Endothelial cell of umbilical vein (primary cell): Measurements from ENCODE around the gene PPP1R1B. TPM values are rescaled to one million over a fixed set of nuclear protein-coding genes. Genes with fewer than 3 reads are reported as not detected.

Experiments used
- BruUV-seq: library from RNA; stranded (reverse); fragments of 400-500 nt; replicated peaks from 2 replicates; lab custom pipeline; 2021; lab: Mats Ljungman, UMichigan
- CTCF ChIA-PET: fragments of 300-600, 350-600 bp; sonication (Branson Sonifier 250); formaldehyde crosslinking; loops from one replicate; lab custom pipeline; 2021; ENCODE audit warnings: antibody characterized with exemption, inconsistent platforms; lab: Charles Lee
- POLR2A ChIA-PET: fragments of 300-600, 350-600 bp; sonication (Branson Sonifier 250); formaldehyde crosslinking; loops from one replicate; lab custom pipeline; 2021; ENCODE audit warnings: antibody characterized with exemption, inconsistent platforms; lab: Charles Lee
- DNase-seq: peaks from one replicate; pipeline ENCODE4 v3.0.0-alpha.2; 2011; ENCODE audit warnings: low read depth, low spot score
- FAIRE-seq: peaks from 2 replicates; lab custom pipeline; 2011; peaks lifted over from hg19 to GRCh38; lab: Jason Lieb, UNC
- H2AFZ ChIP-seq: 2 replicates; pipeline ENCODE4 v1.6.0; 2012; ENCODE audit warnings: low read depth, low read length, control low read depth, inconsistent platforms
- H3K27ac ChIP-seq: 2 replicates; pipeline ENCODE4 v1.5.1; 2011; ENCODE audit warnings: low read depth, mild to moderate bottlenecking, control low read depth, low read length, moderate library complexity; ENCODE audit not compliant: insufficient read depth
- H3K27me3 ChIP-seq, 2 experiments: 2 replicates each; pipeline versions ENCODE4 v1.6.0 to v1.6.1; 2011; ENCODE audit warnings: low read length in 2 of 2, mixed read lengths in 1 of 2; ENCODE audit not compliant: control insufficient read depth in 2 of 2, insufficient read depth in 2 of 2
- H3K36me3 ChIP-seq, 2 experiments: 2 replicates in 1 of 2; 3 replicates in 1 of 2; pipeline ENCODE4 v1.5.1; 2011; ENCODE audit warnings: low read length in 2 of 2, mild to moderate bottlenecking in 1 of 2, moderate library complexity in 1 of 2; ENCODE audit not compliant: control insufficient read depth in 2 of 2, insufficient read depth in 2 of 2; ENCODE audit errors: extremely low read depth in 1 of 2
- H3K4me1 ChIP-seq: 3 replicates; pipeline ENCODE4 v1.5.1; 2011; ENCODE audit warnings: mild to moderate bottlenecking, low read length; ENCODE audit not compliant: control insufficient read depth, insufficient read depth; ENCODE audit errors: extremely low read depth
- H3K4me2 ChIP-seq: 2 replicates; pipeline ENCODE4 v1.6.1; 2011; ENCODE audit warnings: low read length, control low read depth, mixed read lengths; ENCODE audit not compliant: insufficient read depth
- H3K4me3 ChIP-seq, 3 experiments: fragments of 200-600 bp in 1 of 3; sonication (generic), shearing (Covaris generic) in 1 of 3; replicated peaks in 1 of 3; 2 replicates each; pipeline ENCODE4 v1.5.1; 2011 to 2016; ENCODE audit warnings: control low read depth in 3 of 3, low read length in 3 of 3, mild to moderate bottlenecking in 2 of 3, inconsistent platforms in 1 of 3, low read depth in 1 of 3, moderate library complexity in 1 of 3; ENCODE audit not compliant: insufficient read depth in 1 of 3
- H3K79me2 ChIP-seq: 2 replicates; pipeline ENCODE4 v1.6.0; 2012; ENCODE audit warnings: low read length, inconsistent platforms; ENCODE audit not compliant: control insufficient read depth, insufficient read depth
- H3K9ac ChIP-seq: replicated peaks from 2 replicates; pipeline ENCODE3; 2011; ENCODE audit warnings: low read length, control low read depth; ENCODE audit not compliant: insufficient read depth; ENCODE audit errors: extremely low read depth
- H3K9me1 ChIP-seq: replicated peaks from 3 replicates; pipeline ENCODE4 v1.6.0; 2011; ENCODE audit warnings: mild to moderate bottlenecking, low read length; ENCODE audit not compliant: control insufficient read depth, insufficient read depth; ENCODE audit errors: extremely low read depth
- H3K9me3 ChIP-seq: replicated peaks from 2 replicates; pipeline ENCODE4 v1.5.1; 2012; ENCODE audit warnings: low read length, inconsistent platforms; ENCODE audit not compliant: control insufficient read depth, insufficient read depth
- H4K20me1 ChIP-seq: replicated peaks from 2 replicates; pipeline ENCODE3; 2011; ENCODE audit warnings: mild to moderate bottlenecking, low read length; ENCODE audit not compliant: control insufficient read depth, insufficient read depth; ENCODE audit errors: extremely low read depth
- GATA2 ChIP-seq: IDR thresholded peaks from 2 replicates; pipeline ENCODE4 v1.7.0; 2011; ENCODE audit warnings: low read depth, mild to moderate bottlenecking, moderate library complexity, mixed read lengths, low read length; ENCODE audit not compliant: insufficient read length, insufficient read depth
- dilution Hi-C: fragments of 300-500 bp; cut with MboI; formaldehyde crosslinking; loops from one replicate; pipeline ENCODE4 v1.15.0; 2019; ENCODE audit warnings: low sequenced_read_pairs; ENCODE audit not compliant: extremely low pct_ligation_motif_present
- intact Hi-C: fragments of 100-400 bp; cut with micrococcal nuclease; formaldehyde crosslinking; loops from one replicate; pipeline ENCODE4 v1.10.0; 2022
- polyA plus RNA-seq, 4 experiments: library from polyadenylated mRNA; depleted of rRNA in 3 of 4; stranded (reverse) in 3 of 4; unstranded in 1 of 4; fragments of >200 nt; gene quantifications; 2 replicates each; pipeline versions ENCODE4 v1.2.1 to v1.2.3, GENCODE V29; 2011 to 2012; ENCODE audit warnings: missing spikeins in 1 of 4
- total RNA-seq: library from RNA; stranded (reverse); gene quantifications from 2 replicates; pipeline ENCODE4 v1.2.3, GENCODE V29; 2021
- TF ChIP-seq, protein P1 (sequence below), 2 donors: IDR thresholded peaks; 1 replicate in 1 of 2; 2 replicates in 1 of 2; pipeline ENCODE4 v1.5.1; 2011; ENCODE audit warnings: low read length in 2 of 2, mild to moderate bottlenecking in 2 of 2, moderate library complexity in 2 of 2, control low read depth in 1 of 2, inconsistent platforms in 1 of 2, low read depth in 1 of 2; ENCODE audit not compliant: insufficient read depth in 1 of 2; ENCODE audit errors: extremely low read depth in 1 of 2
- TF ChIP-seq, protein P2 (sequence below): IDR thresholded peaks from 2 replicates; pipeline ENCODE4 v1.6.1; 2011; ENCODE audit not compliant: insufficient read depth, insufficient read length

Gene PPP1R1B
- total and polyA plus RNA-seq, 2 donors (not counting 3 experiments of a cell fraction or from before 2014, with no cell fraction given) = not detected

DNA sequence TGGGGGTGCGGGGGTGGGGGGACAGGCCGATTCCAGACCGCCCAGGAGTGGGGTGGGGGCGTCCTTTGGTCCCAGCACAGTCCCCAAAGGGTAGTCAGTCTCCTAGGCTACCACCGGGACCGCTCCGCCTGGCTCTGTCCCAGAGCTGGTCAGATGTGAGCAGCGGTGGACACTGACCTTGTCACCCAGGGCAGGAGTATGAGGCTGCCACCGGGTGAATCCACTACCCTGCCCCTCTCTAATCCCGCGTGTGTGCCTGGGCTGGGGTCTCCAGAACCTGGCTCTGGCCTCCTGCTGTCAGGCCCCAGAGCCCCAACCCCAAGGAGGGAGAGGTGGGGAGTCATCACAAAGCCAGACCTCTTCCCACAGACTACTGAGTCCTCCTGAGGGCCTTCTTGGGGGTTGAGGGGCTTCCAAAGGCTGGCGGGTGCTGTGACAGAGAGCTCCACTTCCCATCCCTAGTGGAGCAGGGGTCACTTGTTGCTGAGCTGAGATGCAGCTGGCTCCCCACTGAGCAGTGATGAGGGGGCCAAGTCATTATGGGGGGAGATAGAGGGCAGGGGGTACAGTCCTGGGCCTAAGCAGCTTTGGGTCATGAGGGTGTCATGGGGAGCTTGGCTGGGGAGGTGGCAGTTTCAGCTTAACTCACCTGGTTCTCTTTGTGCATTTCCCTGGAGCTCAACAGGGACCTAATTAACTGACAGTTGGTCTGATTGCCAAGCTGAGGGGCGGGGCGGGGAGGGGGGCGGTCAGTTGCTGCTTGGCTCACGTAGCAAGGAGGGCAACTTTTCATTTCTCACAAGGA is 1.2 kb downstream of the PPP1R1B start:
- BruUV-seq = no TSS peak

DNA sequence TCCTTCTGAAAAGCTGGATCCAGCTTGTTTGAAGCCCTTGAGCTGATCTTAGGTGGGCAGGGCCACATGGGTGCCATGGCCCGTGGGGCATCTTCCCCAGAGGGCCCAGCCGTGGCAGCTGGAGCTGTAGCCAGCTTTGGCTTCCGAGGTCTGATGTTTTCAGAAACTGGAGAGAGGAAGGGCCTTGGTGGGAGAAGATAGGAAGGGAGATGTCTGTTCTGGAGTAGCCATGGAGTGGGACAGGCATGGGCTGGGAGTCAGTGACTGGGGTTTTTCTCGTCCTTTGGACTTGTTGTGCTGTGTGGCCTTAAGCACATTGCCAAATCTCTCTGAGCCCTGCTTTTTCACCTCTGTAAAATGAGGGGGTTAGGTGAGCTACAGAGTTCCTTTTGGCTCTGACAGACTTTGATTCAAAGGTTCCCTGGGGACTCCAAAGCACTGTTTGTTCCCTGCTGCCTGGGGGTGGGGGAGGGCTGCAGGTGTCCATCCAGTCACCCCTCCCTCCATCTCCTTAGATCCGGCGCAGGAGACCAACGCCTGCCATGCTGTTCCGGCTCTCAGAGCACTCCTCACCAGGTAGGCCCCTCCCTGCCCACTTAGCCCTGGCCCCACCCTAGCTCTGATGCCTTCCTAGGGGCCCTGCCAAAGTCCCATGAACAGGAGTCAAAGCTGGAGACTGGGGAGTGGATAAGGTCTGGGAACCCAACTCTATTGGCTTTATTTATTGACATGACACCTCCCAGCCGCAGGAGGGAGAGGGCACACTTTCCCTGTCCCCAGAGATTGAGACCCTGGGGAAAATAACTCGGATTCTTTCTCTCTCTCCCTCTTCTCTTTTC is 2.1 kb downstream of the PPP1R1B start:
- CTCF ChIA-PET = interaction anchor here (1.0 to 1.9 kb wide), 6 partner anchors 9 to 102 kb away, joined by 3 to 8 read pairs (median 4); partner anchors contain the start of gene PNMT
- no peak overlapping the region for H2AFZ ChIP-seq
- no peaks in the 10 kb centered on the region for H3K79me2 ChIP-seq
- DNase-seq (no peak), FAIRE-seq (no peak)
- dilution Hi-C loops (no loop called here), intact Hi-C loops (loop anchor here (10.0 kb wide), 1 partner anchor 326 kb away; no protein-coding TSS in a partner anchor)
- H3K36me3 ChIP-seq = no peaks in the 10 kb centered on the region
- H3K9me3 ChIP-seq = no peaks in the 10 kb centered on the region
- no TSS peak for BruUV-seq
- no peaks in the 10 kb centered on the region for H4K20me1 ChIP-seq
- no peak overlapping the region for H3K9ac ChIP-seq
- no peaks in the 10 kb centered on the region for H3K4me1 ChIP-seq
- peaks cover 56 to 64% of the 10 kb centered on the region in 2 experiments for H3K27me3 ChIP-seq
- TF ChIP-seq, protein P1, sequence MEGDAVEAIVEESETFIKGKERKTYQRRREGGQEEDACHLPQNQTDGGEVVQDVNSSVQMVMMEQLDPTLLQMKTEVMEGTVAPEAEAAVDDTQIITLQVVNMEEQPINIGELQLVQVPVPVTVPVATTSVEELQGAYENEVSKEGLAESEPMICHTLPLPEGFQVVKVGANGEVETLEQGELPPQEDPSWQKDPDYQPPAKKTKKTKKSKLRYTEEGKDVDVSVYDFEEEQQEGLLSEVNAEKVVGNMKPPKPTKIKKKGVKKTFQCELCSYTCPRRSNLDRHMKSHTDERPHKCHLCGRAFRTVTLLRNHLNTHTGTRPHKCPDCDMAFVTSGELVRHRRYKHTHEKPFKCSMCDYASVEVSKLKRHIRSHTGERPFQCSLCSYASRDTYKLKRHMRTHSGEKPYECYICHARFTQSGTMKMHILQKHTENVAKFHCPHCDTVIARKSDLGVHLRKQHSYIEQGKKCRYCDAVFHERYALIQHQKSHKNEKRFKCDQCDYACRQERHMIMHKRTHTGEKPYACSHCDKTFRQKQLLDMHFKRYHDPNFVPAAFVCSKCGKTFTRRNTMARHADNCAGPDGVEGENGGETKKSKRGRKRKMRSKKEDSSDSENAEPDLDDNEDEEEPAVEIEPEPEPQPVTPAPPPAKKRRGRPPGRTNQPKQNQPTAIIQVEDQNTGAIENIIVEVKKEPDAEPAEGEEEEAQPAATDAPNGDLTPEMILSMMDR (IDR thresholded peaks at IDR 0.05; ENCODE audit: extremely low read depth in 1 of 2, insufficient read depth in 1 of 2, low read depth in 1 of 2, low read length in 2 of 2) = no peak
- POLR2A ChIA-PET = no interaction called here
- no peak overlapping the region for H3K27ac ChIP-seq
- no peaks in the 10 kb centered on the region for H3K9me1 ChIP-seq
- H3K4me3 ChIP-seq = no peak overlapping the region
- H3K4me2 ChIP-seq = no peak overlapping the region

More for the DNA sequence above, 1.2 kb downstream of the PPP1R1B start:
- Histone ChIP-seq H4K20me1 (no peaks in the 10 kb centered on the region), H3K9me3 (no peaks in the 10 kb centered on the region), H3K36me3 (no peaks in the 10 kb centered on the region), H3K79me2 (no peaks in the 10 kb centered on the region), H3K9ac (no peak overlapping the region), H3K4me3 (no peak overlapping the region), H3K9me1 (no peaks in the 10 kb centered on the region), H3K27ac (no peak overlapping the region), H3K4me2 (no peak overlapping the region), H2AFZ (no peak overlapping the region), H3K4me1 (no peaks in the 10 kb centered on the region), H3K27me3 (peaks cover 56 to 64% of the 10 kb centered on the region in 2 experiments)
- DNase-seq = no peak
- TF ChIP-seq GATA2 = no peak
- TF ChIP-seq, protein P2, sequence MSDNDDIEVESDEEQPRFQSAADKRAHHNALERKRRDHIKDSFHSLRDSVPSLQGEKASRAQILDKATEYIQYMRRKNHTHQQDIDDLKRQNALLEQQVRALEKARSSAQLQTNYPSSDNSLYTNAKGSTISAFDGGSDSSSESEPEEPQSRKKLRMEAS = no peak
- dilution Hi-C loops = no loop called here
- intact Hi-C loops = loop anchor here (10.0 kb wide), 1 partner anchor 327 kb away; no protein-coding TSS in a partner anchor
- ChIA-PET CTCF (interaction anchor here (1.0 to 1.9 kb wide), 7 partner anchors 10 to 101 kb away, joined by 3 to 8 read pairs (median 4); partner anchors contain the start of gene PNMT), POLR2A (no interaction called here)
- FAIRE-seq = no peak
